ENCODE measurements around the gene POLRMT.

Gene POLRMT

DNA sequence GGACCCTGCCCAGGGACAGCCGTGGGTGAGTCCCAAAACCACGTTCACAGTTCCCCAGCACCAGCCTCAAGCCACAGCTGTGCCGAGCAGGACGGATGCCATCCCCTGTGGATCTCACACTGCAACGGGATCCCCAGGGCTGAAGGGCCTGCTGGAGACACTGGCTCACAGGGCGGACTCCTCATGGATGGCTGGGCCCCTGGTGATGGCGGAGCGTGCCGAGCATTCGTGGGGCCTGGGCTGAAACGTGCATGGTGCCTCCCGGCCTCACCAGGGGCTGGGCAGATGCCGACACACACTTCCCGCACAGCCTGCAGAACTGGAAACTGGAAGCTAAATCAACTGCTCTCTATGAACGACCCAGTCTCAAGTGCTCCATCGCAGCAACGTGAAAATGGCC lies 20.1 kb upstream of the POLRMT start:
- TF ChIP-seq, protein P1, sequence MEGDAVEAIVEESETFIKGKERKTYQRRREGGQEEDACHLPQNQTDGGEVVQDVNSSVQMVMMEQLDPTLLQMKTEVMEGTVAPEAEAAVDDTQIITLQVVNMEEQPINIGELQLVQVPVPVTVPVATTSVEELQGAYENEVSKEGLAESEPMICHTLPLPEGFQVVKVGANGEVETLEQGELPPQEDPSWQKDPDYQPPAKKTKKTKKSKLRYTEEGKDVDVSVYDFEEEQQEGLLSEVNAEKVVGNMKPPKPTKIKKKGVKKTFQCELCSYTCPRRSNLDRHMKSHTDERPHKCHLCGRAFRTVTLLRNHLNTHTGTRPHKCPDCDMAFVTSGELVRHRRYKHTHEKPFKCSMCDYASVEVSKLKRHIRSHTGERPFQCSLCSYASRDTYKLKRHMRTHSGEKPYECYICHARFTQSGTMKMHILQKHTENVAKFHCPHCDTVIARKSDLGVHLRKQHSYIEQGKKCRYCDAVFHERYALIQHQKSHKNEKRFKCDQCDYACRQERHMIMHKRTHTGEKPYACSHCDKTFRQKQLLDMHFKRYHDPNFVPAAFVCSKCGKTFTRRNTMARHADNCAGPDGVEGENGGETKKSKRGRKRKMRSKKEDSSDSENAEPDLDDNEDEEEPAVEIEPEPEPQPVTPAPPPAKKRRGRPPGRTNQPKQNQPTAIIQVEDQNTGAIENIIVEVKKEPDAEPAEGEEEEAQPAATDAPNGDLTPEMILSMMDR (IDR thresholded peaks at IDR 0.05; ENCODE audit: low read depth, low read length, missing control alignments): no peak
- Histone ChIP-seq H3K4me3 (ENCODE audit: low read depth, low read length) (no peak overlapping the region), H3K36me3 (replicated peaks) (peaks cover 58% of the 10 kb centered on the region), H3K27ac (no peak overlapping the region), H3K27me3 (replicated peaks) (no peaks in the 10 kb centered on the region)
- DNase-seq: no peak
- in situ Hi-C loops (cut with HindIII; ENCODE audit: low pct_ligation_motif_present, low sequenced_read_pairs): no loop called here

DNA sequence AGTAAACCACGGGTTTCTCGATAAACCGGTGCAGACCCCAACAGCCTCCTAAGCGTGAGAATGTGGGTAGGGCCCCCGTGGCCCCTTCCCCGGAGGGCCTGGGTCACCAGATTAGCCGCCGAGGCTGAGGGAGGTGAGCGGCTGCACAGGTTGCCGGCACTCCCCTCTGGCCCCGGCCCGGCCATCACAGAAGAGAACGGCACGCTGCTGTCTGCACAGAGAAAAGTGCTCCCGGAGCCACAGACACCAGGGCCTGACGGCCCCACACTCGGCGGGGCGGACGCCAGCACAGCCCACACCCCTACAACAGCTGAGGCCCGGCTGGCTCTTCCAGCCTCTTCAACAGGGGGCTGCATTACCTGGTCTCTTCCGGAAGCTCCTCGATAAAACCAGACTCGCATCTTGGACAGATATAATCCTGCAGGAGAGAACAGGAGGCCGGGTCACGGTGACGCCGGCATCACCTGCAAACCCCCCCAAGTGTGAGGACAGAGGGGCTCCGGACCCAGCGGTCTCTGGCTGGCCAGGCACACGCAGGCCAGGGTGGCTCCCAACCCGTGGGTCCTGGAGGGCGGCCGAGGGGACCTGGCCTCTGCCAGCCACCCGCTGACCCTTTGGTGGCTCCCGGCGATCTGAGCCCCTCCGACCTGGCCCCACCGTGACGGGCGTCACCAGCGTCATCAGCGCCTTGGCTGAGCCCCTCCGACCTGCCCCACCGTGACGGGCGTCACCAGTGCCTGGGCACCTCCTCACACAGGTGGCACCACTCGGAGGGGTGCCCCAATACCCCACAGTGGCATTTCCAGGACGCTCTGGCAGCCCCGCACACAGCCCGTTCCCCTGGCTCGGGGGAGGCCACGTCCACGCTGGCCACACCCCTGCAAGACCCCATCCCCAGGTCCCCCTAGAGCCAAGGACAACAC lies 19.4 kb upstream of the POLRMT start:
- in situ Hi-C loops (cut with HindIII; ENCODE audit: low pct_ligation_motif_present, low sequenced_read_pairs): no loop called here

DNA sequence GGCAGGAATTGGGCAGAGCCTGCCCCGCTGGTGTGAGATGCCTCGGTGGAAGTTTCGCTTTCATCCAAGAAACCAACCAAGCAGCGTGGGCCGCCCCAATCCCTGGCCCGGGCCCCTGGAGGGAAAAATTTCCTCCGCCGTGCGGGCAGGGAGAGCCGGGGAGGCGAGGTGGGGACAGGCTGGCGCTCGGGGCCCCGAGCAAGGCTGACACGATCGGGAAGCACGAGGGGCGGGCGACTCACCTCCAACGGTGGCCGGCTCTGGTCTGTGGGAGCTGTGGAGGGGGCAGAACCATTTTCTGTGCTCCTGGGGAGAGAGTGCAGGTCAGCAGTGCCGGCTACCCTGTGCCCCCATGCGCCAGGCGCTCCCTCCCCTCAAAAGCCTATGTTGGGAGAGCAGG lies 18.7 kb upstream of the POLRMT start:
- TF ChIP-seq, protein P1 (IDR thresholded peaks at IDR 0.05; ENCODE audit: low read depth, low read length, missing control alignments): no peak
- in situ Hi-C loops (cut with HindIII; ENCODE audit: low pct_ligation_motif_present, low sequenced_read_pairs): no loop called here
- no peak overlapping the region for H3K27ac ChIP-seq
- H3K27me3 ChIP-seq (replicated peaks): no peaks in the 10 kb centered on the region
- H3K36me3 ChIP-seq (replicated peaks): peaks cover 65% of the 10 kb centered on the region
- no peak for DNase-seq
- H3K4me3 ChIP-seq (ENCODE audit: low read depth, low read length): no peak overlapping the region

More for the DNA sequence above, 19.4 kb upstream of the POLRMT start:
- Histone ChIP-seq H3K4me3 (ENCODE audit: low read depth, low read length) (no peak overlapping the region), H3K27ac (no peak overlapping the region), H3K27me3 (replicated peaks) (no peaks in the 10 kb centered on the region), H3K36me3 (replicated peaks) (peaks cover 62% of the 10 kb centered on the region)
- DNase-seq: no peak
- TF ChIP-seq, protein P1 (IDR thresholded peaks at IDR 0.05; ENCODE audit: low read depth, low read length, missing control alignments): no peak

DNA sequence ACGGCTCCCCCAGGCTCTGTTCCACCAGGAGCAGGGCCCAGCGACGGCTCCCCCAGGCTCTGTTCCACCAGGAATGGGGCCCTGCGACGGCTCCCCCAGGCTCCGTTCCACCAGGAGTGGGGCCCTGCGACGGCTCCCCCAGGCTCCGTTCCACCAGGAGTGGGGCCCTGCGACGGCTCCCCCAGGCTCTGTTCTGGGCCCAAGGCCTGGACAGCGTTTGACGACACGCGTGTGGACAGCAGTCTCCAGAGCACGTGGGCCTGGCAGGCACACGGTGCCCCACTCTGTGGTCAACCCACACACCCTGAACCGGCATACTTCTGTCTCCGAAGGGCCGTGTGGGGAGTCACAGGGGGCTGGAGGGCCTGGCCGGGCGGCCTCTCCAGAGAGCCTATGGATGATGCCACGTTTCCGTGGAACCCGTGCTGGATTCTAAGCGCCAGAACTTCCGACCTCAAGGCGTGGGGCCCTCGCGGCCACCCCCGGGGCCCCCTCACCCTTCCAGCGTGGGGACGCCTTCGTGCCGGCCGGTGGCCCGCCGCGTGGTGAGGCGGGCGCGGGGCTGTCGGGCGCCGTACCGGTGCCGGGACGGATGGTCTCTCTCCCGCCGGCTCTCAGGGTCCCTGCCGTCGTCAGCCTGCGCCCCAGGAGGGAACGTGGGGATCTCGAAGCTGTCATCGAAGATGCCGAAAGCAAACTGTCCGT lies 17.9 kb upstream of the POLRMT start:
- Histone ChIP-seq H3K27ac (no peak overlapping the region), H3K36me3 (replicated peaks) (peaks cover 68% of the 10 kb centered on the region), H3K4me3 (ENCODE audit: low read depth, low read length) (no peak overlapping the region), H3K27me3 (replicated peaks) (no peaks in the 10 kb centered on the region)
- TF ChIP-seq, protein P1 (IDR thresholded peaks at IDR 0.05; ENCODE audit: low read depth, low read length, missing control alignments): no peak
- in situ Hi-C loops (cut with HindIII; ENCODE audit: low pct_ligation_motif_present, low sequenced_read_pairs): no loop called here
- DNase-seq: no peak

DNA sequence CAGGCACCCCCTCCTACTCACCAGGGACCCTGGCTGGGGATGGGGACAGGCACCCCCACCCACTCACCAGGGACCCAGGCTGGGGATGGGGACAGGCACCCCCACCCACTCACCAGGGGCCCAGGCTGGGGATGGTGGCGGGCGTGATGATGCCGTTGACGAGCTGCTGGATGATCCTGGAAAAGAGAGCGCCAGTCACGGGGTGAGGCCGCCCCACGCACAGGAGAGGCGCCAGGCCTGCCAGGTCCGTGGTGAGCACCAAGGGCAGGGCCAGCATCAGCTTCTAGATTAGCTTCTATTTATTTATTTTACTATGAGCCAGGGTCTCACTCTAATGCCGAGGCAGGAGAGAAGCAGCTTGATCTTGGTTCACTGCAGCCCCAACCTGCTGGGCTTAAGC lies 16.8 kb upstream of the POLRMT start:
- H3K27ac ChIP-seq: no peak overlapping the region
- no peaks in the 10 kb centered on the region for H3K27me3 ChIP-seq (replicated peaks)
- in situ Hi-C loops (cut with HindIII; ENCODE audit: low pct_ligation_motif_present, low sequenced_read_pairs): no loop called here
- peaks cover 76% of the 10 kb centered on the region for H3K36me3 ChIP-seq (replicated peaks)
- no peak for DNase-seq
- TF ChIP-seq, protein P1 (IDR thresholded peaks at IDR 0.05; ENCODE audit: low read depth, low read length, missing control alignments): no peak
- H3K4me3 ChIP-seq (ENCODE audit: low read depth, low read length): no peak overlapping the region
